Activated naive CD8-positive, alpha-beta T cell treated with anti-CD3 and anti-CD28 coated beads, Interleukin-2, amount 10 ng/mL, durations not matched to agents 7 days and 5 days (primary cell): Measurements from ENCODE around the gene TRUB1. TPM values are rescaled to one million over a fixed set of nuclear protein-coding genes. Genes with fewer than 3 reads are reported as not detected.

Source experiments
- ATAC-seq: fragments of 150-1000 bp; cut with Tn5 transposase; one replicate; pipeline ENCODE4 v1.10.0; 2021; ENCODE audit warnings: low read depth, moderate library complexity
- POLR2A ChIA-PET: fragments of 350-600 bp; sonication (Branson Sonifier 250); formaldehyde crosslinking; loops from one replicate; lab custom pipeline; 2021; ENCODE audit warnings: antibody characterized with exemption; lab: Charles Lee
- DNase-seq: peaks from one replicate; pipeline ENCODE4 v3.0.0; 2021
- H3K27ac Mint-ChIP-seq: one replicate; pipeline ENCODE4 v1.8.0; 2022; ENCODE audit warnings: mild to moderate bottlenecking, mixed read lengths
- H3K27me3 Mint-ChIP-seq: one replicate; pipeline ENCODE4 v1.8.0; 2022; ENCODE audit warnings: mild to moderate bottlenecking, moderate library complexity, mixed read lengths
- H3K36me3 Mint-ChIP-seq: one replicate; pipeline ENCODE4 v1.8.0; 2021; ENCODE audit warnings: mild to moderate bottlenecking, mixed read lengths
- H3K4me1 Mint-ChIP-seq: one replicate; pipeline ENCODE4 v1.8.0; 2021; ENCODE audit warnings: mixed read lengths
- H3K4me3 Mint-ChIP-seq: one replicate; pipeline ENCODE4 v1.8.0; 2022; ENCODE audit warnings: mild to moderate bottlenecking, moderate library complexity, mixed read lengths
- H3K9me3 Mint-ChIP-seq: one replicate; pipeline ENCODE4 v1.8.0; 2021; ENCODE audit warnings: mixed read lengths
- total RNA-seq, 2 experiments: library from RNA; stranded (reverse); gene quantifications; one replicate each; pipeline ENCODE4 v1.2.3, GENCODE V29; 2021

The TRUB1 gene
- total RNA-seq, 2 experiments from 2014 or later = 12.3 to 14.4 TPM

DNA sequence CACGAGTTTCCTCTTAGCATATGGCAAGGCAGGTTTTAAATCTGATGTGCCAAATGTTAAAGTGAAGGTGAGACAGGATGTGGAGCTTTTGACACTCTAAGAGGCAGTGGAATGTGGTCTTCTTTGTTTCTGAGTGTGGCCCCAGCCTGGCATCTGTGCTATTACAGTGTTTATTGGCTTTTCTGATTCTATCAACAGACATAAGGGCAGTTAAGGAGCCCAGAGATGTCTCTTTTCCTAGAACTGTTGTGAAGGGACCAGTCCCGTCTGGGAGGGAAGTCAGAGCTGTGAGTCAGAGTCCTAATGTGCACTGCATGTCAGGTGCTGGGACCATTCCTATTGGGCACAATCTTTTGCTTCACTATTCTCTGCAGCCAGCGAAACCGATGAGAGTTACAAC, 32.5 kb downstream of the TRUB1 start:
- Mint-ChIP-seq H3K9me3 (no peaks in the 10 kb centered on the region), H3K36me3 (peaks cover 25% of the 10 kb centered on the region), H3K27ac (peak overlapping the region; percentile 38), H3K4me1 (peaks cover 15% of the 10 kb centered on the region), H3K27me3 (no peaks in the 10 kb centered on the region), H3K4me3 (no peak overlapping the region)
- POLR2A ChIA-PET = no interaction called here
- ATAC-seq (peak; percentile 94), DNase-seq (no peak)

DNA sequence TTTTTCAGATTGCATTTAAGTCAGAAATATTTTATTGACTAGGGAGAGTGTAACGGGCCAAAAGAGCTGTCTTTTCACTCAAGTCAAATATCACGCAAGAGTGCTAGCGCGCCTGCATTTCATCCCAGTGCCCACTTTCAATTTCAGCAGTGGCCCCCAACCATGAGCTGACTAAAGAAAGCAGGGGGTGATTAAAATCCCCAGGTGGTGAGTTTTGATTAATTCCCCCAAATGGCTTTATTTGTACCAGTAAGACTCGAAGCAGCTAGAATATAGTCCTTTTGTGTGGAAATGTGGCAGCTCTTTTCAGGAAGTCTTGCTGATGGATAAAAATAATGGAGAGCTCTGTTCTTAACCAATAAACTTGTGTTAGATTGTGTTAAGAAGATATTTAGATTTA, 35.3 kb downstream of the TRUB1 start:
- ATAC-seq (no peak), DNase-seq (no peak)
- Mint-ChIP-seq H3K9me3 (no peaks in the 10 kb centered on the region), H3K4me1 (peaks cover 8% of the 10 kb centered on the region), H3K36me3 (peaks cover 15% of the 10 kb centered on the region), H3K27me3 (no peaks in the 10 kb centered on the region), H3K27ac (no peak overlapping the region), H3K4me3 (no peak overlapping the region)
- POLR2A ChIA-PET = no interaction called here

DNA sequence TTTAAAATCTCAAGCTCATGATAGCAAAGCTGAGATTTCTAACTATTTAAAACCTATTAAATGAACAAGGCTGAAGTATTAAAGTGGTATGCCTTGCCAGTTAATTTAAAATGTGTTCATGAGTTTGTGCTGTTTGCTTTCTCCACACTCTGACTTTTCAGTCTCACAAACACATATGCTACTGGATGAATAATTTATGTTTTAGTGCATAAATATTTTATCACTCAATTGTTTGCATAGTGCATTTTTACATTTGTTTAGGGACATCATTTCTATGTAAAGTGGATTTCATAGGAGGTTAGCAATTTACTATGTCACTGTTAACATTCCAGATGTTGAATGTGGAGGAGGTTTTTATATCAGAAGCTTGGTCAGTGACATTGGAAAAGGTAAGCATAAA, 36.0 kb downstream of the TRUB1 start:
- Mint-ChIP-seq H3K27ac (no peak overlapping the region), H3K9me3 (no peaks in the 10 kb centered on the region), H3K4me3 (no peak overlapping the region), H3K27me3 (no peaks in the 10 kb centered on the region), H3K4me1 (peaks cover 8% of the 10 kb centered on the region), H3K36me3 (peaks cover 13% of the 10 kb centered on the region)
- no peak for ATAC-seq
- POLR2A ChIA-PET = no interaction called here
- DNase-seq = no peak

DNA sequence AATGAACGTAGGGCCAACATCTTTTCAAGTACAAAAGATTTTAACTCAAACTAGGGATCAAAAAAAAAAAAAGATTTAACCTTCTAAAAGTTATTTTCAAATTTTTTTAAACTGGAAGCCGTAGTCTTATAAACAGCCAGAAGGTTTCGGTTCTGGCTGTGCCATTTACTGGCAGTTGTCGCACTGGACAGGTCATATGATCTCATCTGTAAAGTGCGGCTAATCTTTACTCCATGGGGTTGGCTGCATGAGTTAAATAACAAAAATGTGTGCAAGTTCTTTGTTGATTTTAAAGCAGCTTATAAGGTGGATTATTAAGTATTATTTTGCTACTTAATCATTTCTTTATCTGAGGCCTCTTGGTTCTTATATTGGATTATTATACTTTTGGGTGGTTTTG, 36.6 kb downstream of the TRUB1 start:
- H3K4me1 Mint-ChIP-seq = peaks cover 8% of the 10 kb centered on the region
- no peaks in the 10 kb centered on the region for H3K27me3 Mint-ChIP-seq
- POLR2A ChIA-PET = no interaction called here
- no peak overlapping the region for H3K4me3 Mint-ChIP-seq
- DNase-seq (no peak), ATAC-seq (no peak)
- H3K36me3 Mint-ChIP-seq = peaks cover 13% of the 10 kb centered on the region
- H3K9me3 Mint-ChIP-seq = no peaks in the 10 kb centered on the region
- no peak overlapping the region for H3K27ac Mint-ChIP-seq

DNA sequence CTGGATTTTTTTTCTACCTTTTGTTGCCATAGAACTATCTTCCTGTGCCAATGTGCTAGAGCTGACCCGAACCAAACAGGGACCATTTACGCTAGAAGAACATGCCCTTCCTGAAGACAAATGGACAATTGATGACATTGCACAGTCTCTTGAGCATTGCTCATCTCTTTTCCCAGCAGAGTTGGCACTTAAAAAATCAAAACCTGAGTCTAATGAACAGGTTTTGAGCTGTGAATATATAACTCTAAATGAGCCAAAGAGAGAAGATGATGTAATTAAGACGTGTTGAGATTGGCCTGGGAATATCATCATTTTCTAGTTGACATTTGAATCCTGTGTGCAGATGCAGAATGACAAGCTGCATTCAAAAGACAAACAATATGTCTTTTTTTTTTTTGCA, 37.1 kb downstream of the TRUB1 start:
- Mint-ChIP-seq H3K4me3 (no peak overlapping the region), H3K27ac (no peak overlapping the region), H3K4me1 (peaks cover 8% of the 10 kb centered on the region), H3K9me3 (no peaks in the 10 kb centered on the region), H3K27me3 (no peaks in the 10 kb centered on the region), H3K36me3 (peaks cover 16% of the 10 kb centered on the region)
- no peak for DNase-seq
- POLR2A ChIA-PET = interaction anchor here (0.8 kb wide), 1 partner anchor 10 kb away, joined by 4 read pairs; no protein-coding TSS in a partner anchor
- no peak for ATAC-seq

DNA sequence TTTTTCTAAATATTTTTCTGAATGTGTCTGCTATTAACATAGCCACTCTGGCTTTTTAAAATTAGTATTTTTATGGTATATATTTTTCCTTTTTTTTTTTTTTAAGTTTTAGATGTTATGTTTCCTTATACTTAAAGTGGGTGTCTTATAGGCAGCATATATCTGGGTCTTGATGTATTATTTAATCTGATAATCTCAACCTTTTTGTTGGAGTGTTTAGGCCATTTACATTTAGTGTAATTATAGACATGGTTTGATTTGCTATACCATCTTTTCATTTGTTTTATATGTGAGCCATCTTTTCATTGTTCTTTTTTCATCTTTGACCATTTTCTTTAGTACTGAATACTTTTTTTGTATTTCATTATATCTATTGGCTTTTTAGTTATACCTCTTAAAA, 45.0 kb downstream of the TRUB1 start:
- no peak overlapping the region for H3K4me3 Mint-ChIP-seq
- ATAC-seq = no peak
- H3K36me3 Mint-ChIP-seq = peaks cover 38% of the 10 kb centered on the region
- DNase-seq = no peak
- peaks cover 17% of the 10 kb centered on the region for H3K9me3 Mint-ChIP-seq
- H3K4me1 Mint-ChIP-seq = no peaks in the 10 kb centered on the region
- no peak overlapping the region for H3K27ac Mint-ChIP-seq
- POLR2A ChIA-PET = no interaction called here
- no peaks in the 10 kb centered on the region for H3K27me3 Mint-ChIP-seq

DNA sequence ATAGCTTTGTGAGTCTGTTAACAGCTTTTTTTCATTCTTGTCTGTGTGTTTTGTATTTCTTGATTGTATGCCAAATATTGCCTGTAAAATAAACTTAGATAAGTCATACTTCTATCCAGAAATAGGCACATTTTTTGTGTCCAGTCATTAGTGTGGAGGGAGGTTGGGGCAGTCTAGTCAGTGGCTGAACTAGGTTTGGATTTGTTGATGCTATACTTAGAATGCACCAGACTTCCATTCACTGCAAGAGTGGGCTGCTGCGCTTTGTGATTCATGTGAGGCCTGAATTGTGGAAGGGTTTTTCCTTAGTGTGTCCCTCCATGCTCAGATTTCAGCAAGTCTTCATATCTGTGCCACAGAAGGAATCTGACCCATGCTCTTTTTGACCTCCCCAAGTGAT, 50.0 kb downstream of the TRUB1 start:
- no peaks in the 10 kb centered on the region for H3K27me3 Mint-ChIP-seq
- H3K4me1 Mint-ChIP-seq = no peaks in the 10 kb centered on the region
- DNase-seq (no peak), ATAC-seq (no peak)
- no peak overlapping the region for H3K4me3 Mint-ChIP-seq
- peaks cover 22% of the 10 kb centered on the region for H3K36me3 Mint-ChIP-seq
- peaks cover 10% of the 10 kb centered on the region for H3K9me3 Mint-ChIP-seq
- POLR2A ChIA-PET = no interaction called here
- H3K27ac Mint-ChIP-seq = no peak overlapping the region

DNA sequence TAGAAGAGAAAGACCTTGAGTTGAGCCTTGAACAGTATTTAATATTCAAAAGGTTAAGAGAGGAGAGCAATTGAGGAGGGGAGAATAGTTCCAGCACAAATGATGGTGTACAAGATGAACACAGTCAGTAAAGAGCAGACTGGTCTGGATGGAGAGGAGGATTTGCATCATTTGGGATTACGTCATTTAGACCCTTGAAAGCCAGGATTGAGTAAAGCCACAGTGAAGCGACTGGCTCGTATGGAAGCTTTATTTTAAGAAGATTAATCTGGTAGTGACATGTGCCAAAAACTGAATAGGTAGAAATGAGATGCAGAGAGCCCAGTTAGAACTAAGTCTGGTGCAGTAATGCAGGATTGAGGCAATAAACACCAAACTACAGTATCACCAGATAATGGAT, 52.6 kb downstream of the TRUB1 start:
- no peak for DNase-seq
- ATAC-seq = no peak
- Mint-ChIP-seq H3K36me3 (peaks cover 7% of the 10 kb centered on the region), H3K27ac (no peak overlapping the region), H3K27me3 (no peaks in the 10 kb centered on the region), H3K4me3 (no peak overlapping the region), H3K9me3 (peaks cover 1% of the 10 kb centered on the region), H3K4me1 (no peaks in the 10 kb centered on the region)
- POLR2A ChIA-PET = no interaction called here

DNA sequence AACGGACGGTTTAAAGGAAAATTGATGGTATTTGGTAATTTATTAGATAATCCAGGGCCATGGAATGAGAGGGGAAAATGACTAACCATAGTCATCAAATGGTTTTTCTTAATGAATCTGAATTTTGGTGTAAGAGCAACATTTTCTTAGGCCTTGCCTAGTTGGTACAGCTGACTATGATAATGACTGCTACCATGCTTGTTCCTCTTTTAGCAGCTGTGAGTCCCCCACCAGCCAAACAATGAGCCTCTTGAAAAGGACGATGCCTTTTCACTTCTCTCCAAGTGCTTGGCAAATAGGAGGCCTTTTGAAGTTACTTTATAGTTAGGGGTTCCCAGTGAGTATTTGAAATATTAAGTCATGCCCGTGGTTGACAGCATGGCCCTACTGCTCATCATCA, 53.0 kb downstream of the TRUB1 start:
- ATAC-seq = no peak
- H3K9me3 Mint-ChIP-seq = peaks cover 1% of the 10 kb centered on the region
- H3K36me3 Mint-ChIP-seq = peaks cover 7% of the 10 kb centered on the region

DNA sequence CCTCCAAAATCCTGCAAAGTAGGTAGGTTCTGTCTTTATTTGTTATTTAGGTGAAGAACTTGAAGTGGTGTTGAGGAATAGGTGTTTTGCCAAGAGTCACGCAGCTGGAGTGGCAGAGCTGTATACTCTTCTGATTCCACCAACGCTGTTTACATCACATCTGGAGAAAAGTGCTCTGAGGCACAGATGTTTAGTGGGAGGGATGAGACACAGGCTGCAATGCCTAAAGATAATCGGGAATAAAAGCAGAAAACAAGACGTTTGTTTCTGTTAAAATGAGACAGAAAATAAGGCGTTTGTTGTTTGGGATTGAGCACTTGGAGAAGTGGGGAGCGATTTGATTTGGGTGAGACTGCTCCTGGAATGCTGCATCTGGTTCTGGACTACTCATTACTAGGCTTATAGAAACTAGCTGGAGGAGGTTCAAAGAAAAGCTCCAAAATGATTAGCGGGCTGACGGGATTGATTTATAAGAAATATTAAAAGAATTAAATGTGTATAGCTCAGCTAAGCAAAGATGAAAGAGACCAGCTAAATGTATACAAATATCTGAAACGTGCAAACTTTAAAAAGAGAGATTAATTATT, 54.3 kb downstream of the TRUB1 start:
- no peak for ATAC-seq
- peaks cover 4% of the 10 kb centered on the region for H3K36me3 Mint-ChIP-seq
- H3K4me3 Mint-ChIP-seq = no peak overlapping the region
- no peak for DNase-seq
- H3K9me3 Mint-ChIP-seq = peaks cover under 1% of the 10 kb centered on the region
- H3K4me1 Mint-ChIP-seq = no peaks in the 10 kb centered on the region
- H3K27me3 Mint-ChIP-seq = no peaks in the 10 kb centered on the region
- POLR2A ChIA-PET = no interaction called here
- no peak overlapping the region for H3K27ac Mint-ChIP-seq

More for the DNA sequence above, 53.0 kb downstream of the TRUB1 start:
- no peak overlapping the region for H3K4me3 Mint-ChIP-seq
- H3K27ac Mint-ChIP-seq = no peak overlapping the region
- H3K4me1 Mint-ChIP-seq = no peaks in the 10 kb centered on the region
- no peak for DNase-seq
- POLR2A ChIA-PET = no interaction called here
- H3K27me3 Mint-ChIP-seq = no peaks in the 10 kb centered on the region

DNA sequence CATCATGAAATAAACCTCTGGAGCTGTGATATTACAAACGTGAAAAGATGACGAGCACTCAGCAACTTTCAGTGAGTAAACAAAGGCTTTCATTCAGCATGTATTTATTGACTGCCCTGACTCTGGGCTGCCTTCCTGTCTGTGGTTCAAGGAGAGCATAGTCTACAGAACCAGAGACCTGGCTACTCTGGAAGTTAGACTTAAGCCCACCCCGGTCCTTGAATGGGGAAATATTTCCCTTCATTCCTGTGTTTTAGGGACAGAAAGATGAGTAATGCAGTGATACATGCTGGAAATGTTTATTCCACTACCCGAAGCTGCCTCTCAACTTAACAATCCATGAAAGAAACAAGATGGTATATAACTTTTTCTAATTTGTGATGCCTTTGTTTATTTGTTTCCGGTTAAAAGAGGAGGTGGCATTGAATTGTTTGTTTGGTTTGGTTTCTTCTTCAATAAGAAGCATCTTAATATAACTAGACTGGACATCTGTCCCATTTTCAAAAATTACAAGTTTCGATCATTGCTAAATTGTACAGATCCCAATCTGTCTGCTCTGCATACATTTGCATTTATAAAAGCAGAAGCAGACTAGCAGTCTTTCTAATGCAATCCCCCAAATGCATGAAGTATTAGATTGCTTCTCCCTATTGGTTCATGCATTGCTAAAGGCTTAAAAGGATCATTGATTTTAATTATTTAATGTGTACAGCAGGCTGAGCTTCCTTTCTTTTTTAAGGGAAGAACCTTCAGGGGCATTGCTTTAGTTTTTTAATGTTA, 57.7 kb downstream of the TRUB1 start:
- ATAC-seq = no peak
- Mint-ChIP-seq H3K4me3 (no peak overlapping the region), H3K27ac (no peak overlapping the region), H3K27me3 (peaks cover 2% of the 10 kb centered on the region), H3K36me3 (no peaks in the 10 kb centered on the region), H3K9me3 (no peaks in the 10 kb centered on the region), H3K4me1 (no peaks in the 10 kb centered on the region)
- POLR2A ChIA-PET = no interaction called here
- no peak for DNase-seq

DNA sequence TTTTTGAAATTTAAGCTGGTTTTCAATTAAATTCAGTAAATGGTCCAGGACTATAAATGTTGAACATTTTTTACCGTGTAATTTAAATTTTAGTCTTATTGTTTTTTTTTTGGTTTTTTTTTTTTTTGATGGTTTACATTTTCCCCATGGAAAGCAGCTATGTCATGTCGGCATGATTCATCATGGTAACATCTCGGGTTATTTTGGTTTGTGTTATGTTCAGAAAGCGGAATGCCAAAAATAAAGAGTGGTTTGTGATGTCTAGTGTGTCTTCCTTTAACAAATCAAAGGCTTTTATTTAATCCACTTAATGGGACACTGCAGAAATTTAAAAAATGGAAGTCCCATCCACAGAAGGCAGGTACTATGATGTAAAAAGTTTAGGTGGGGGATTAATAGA, 58.5 kb downstream of the TRUB1 start:
- POLR2A ChIA-PET = no interaction called here
- DNase-seq = no peak
- no peaks in the 10 kb centered on the region for H3K4me1 Mint-ChIP-seq

DNA sequence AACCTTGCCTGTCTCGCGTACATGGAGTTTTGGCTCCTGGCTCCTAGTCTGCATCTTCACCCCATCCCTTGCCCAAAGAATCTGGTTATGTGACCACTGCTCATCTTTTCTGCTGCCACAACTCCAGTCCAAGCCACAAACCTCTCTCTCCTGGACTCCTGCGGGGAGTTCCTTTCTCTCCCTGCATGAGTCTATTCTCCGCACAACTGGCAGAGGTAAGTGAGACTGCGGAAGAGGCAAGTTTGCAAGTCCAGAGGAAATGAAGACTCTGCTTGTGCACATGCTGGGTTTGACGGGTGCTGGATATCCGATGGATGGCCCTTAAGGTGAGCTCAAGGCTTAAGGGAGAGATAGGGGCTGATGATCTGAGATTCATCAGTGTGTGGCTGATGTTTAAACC, 61.0 kb downstream of the TRUB1 start:
- Mint-ChIP-seq H3K4me1 (peaks cover 2% of the 10 kb centered on the region), H3K27me3 (peaks cover 2% of the 10 kb centered on the region), H3K4me3 (no peak overlapping the region), H3K27ac (no peak overlapping the region), H3K36me3 (no peaks in the 10 kb centered on the region), H3K9me3 (no peaks in the 10 kb centered on the region)
- DNase-seq = no peak
- ATAC-seq = no peak
- POLR2A ChIA-PET = no interaction called here

More for the DNA sequence above, 58.5 kb downstream of the TRUB1 start:
- Mint-ChIP-seq H3K36me3 (no peaks in the 10 kb centered on the region), H3K27ac (no peak overlapping the region), H3K9me3 (no peaks in the 10 kb centered on the region), H3K27me3 (peaks cover 2% of the 10 kb centered on the region), H3K4me3 (no peak overlapping the region)
- no peak for ATAC-seq
